ENCODE results near the gene CABP7.

GRCh38 chr22:29769723-29770321 lies 50.0 kb downstream of the CABP7 start:
- TF ChIP-seq CTCF (IDR thresholded peaks at IDR 0.05) (no peak), REST (IDR thresholded peaks at IDR 0.05; ENCODE audit: insufficient read depth in 1 of 2, low read depth in 2 of 2, low read length in 1 of 2) (no peak)

Measured in Panc1 (cell line).